Measurements from ENCODE around the gene CTTNBP2. TPM values are rescaled to one million over a fixed set of nuclear protein-coding genes. Genes with fewer than 3 reads are reported as not detected.

The CTTNBP2 gene
- total RNA-seq, 2 donors from 2014 or later = 5.2 to 6.5 TPM

GRCh38 chr7:117730390-117730789 lies 142.9 kb downstream of the CTTNBP2 start:
- Mint-ChIP-seq H3K4me1 (no peaks in the 10 kb centered on the region), H3K9me3 (no peaks in the 10 kb centered on the region), H3K36me3 (ENCODE audit: low read depth) (no peaks in the 10 kb centered on the region), H3K27ac (no peak overlapping the region), H3K27me3 (ENCODE audit: insufficient read depth) (no peaks in the 10 kb centered on the region), H3K4me3 (no peak overlapping the region)
- TF ChIP-seq CTCF (conservative IDR thresholded peaks at IDR 0.05) = no peak
- DNase-seq = no peak
- H3K27me3 ChIP-seq (ENCODE audit: control insufficient read depth, insufficient read depth, low read length, poor library complexity, severe bottlenecking) = no peaks in the 10 kb centered on the region
- no peaks in the 10 kb centered on the region for H3K4me1 ChIP-seq (ENCODE audit: control insufficient read depth, insufficient read depth, low read length)
- H3K27ac ChIP-seq (ENCODE audit: low read depth, low read length) = no peak overlapping the region
- WGBS, 2 experiments (ENCODE audit: insufficient coverage in 1 of 2, insufficient read length in 1 of 2) = 90 to 91% methylated on average over 3 of the region's 3 CpGs
- H3K36me3 ChIP-seq (ENCODE audit: control insufficient read depth, insufficient read depth, low read length) = no peaks in the 10 kb centered on the region
- H3K9me3 ChIP-seq (ENCODE audit: control insufficient read depth, low read length) = no peaks in the 10 kb centered on the region
- no peak overlapping the region for H3K4me3 ChIP-seq (ENCODE audit: low read length)
- H3K9ac ChIP-seq (ENCODE audit: extremely low read depth, low read length, poor library complexity, severe bottlenecking) = no peak overlapping the region

DNA sequence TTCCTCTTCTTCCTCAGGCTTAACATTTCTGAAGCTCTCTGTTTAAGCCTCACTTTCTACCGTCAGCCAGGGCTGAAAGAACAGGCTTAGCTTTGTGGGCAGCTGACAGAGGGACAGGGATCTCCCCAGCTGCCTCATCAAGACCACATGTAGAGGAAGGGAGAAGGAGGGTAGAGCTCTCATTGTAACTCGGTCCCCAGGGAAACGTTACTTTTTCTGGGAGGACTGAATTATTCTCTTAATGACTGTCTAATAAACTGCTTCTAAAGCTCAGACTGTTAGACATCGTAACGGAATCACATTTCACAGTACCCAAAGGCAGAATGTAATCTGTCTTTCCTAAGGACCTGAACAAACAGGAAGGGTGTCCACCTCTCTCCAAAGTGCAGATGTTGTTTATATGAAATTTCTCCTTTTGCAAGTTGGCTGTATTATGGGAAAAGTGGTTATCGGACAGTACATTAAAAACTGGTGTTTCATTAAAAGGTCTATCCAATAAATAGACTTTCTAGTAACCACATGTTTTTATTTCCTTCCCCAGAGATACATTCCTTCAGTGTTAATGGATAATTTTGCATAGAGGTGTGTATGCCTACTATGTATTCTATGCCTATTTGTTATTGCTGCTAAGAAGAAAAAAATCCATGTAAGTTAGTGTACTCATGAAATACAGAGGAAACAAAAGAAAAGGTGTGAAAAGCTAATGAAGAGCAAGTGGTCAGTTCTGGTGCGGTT lies 144.2 kb downstream of the CTTNBP2 start:
- no peak overlapping the region for H3K4me3 ChIP-seq (ENCODE audit: low read length)
- no peaks in the 10 kb centered on the region for H3K4me1 Mint-ChIP-seq
- no peaks in the 10 kb centered on the region for H3K9me3 Mint-ChIP-seq
- 87 to 93% methylated on average over 3 to 6 of the region's 7 CpGs for WGBS, 2 experiments (ENCODE audit: insufficient coverage in 1 of 2, insufficient read length in 1 of 2)
- H3K9ac ChIP-seq (ENCODE audit: extremely low read depth, low read length, poor library complexity, severe bottlenecking) = no peak overlapping the region
- no peaks in the 10 kb centered on the region for H3K36me3 ChIP-seq (ENCODE audit: control insufficient read depth, insufficient read depth, low read length)
- H3K27me3 ChIP-seq (ENCODE audit: control insufficient read depth, insufficient read depth, low read length, poor library complexity, severe bottlenecking) = no peaks in the 10 kb centered on the region
- H3K4me3 Mint-ChIP-seq = no peak overlapping the region
- no peaks in the 10 kb centered on the region for H3K27me3 Mint-ChIP-seq (ENCODE audit: insufficient read depth)
- H3K27ac ChIP-seq (ENCODE audit: low read depth, low read length) = no peak overlapping the region
- H3K4me1 ChIP-seq (ENCODE audit: control insufficient read depth, insufficient read depth, low read length) = no peaks in the 10 kb centered on the region
- no peak for DNase-seq
- H3K9me3 ChIP-seq (ENCODE audit: control insufficient read depth, low read length) = no peaks in the 10 kb centered on the region
- no peak for TF ChIP-seq CTCF (conservative IDR thresholded peaks at IDR 0.05)
- no peaks in the 10 kb centered on the region for H3K36me3 Mint-ChIP-seq (ENCODE audit: low read depth)
- H3K27ac Mint-ChIP-seq = no peak overlapping the region

DNA sequence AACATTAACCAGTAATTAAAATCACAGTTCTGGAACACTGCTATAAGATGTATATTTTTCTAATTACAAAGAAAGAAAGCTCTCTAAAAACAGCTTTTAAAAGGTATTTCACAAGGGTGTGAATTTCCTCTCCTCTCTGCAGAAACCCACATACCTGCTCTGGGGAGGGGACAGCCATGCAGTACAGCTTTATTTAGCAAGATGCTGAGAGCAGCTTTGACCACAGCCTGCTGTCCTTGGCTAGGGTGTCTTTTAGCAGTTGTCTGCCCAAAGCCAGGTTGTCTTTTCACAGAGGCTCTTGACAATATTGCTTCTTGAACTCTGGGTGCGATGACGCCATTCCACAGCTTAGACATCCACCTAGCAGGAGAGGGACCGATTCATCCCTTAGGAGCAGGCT lies 148.3 kb downstream of the CTTNBP2 start:
- no peak for DNase-seq
- 90 to 100% methylated on average over 2 to 3 of the region's 3 CpGs for WGBS, 2 experiments (ENCODE audit: insufficient coverage in 1 of 2, insufficient read length in 1 of 2)
- Mint-ChIP-seq H3K4me1 (no peaks in the 10 kb centered on the region), H3K4me3 (no peak overlapping the region), H3K27ac (no peak overlapping the region), H3K9me3 (no peaks in the 10 kb centered on the region), H3K27me3 (ENCODE audit: insufficient read depth) (no peaks in the 10 kb centered on the region), H3K36me3 (ENCODE audit: low read depth) (no peaks in the 10 kb centered on the region)
- Histone ChIP-seq H3K4me1 (ENCODE audit: control insufficient read depth, insufficient read depth, low read length) (no peaks in the 10 kb centered on the region), H3K9ac (ENCODE audit: extremely low read depth, low read length, poor library complexity, severe bottlenecking) (no peak overlapping the region), H3K27ac (ENCODE audit: low read depth, low read length) (no peak overlapping the region), H3K4me3 (ENCODE audit: low read length) (no peak overlapping the region), H3K36me3 (ENCODE audit: control insufficient read depth, insufficient read depth, low read length) (no peaks in the 10 kb centered on the region), H3K27me3 (ENCODE audit: control insufficient read depth, insufficient read depth, low read length, poor library complexity, severe bottlenecking) (no peaks in the 10 kb centered on the region), H3K9me3 (ENCODE audit: control insufficient read depth, low read length) (no peaks in the 10 kb centered on the region)
- TF ChIP-seq CTCF (conservative IDR thresholded peaks at IDR 0.05) = no peak
